OCI-LY1 (cell line): ENCODE results near the gene RFNG.

Experiments used
- CTCF ChIP-seq: fragments of 200-600 bp; sonication (generic), shearing (Covaris generic); IDR thresholded peaks from 2 replicates; pipeline ENCODE4 v1.5.1; 2017; ENCODE audit warnings: mild to moderate bottlenecking, antibody characterized with exemption, low read length, moderate library complexity, mixed read lengths
- EZH2 ChIP-seq: fragments of 200-600 bp; sonication (generic), shearing (Covaris generic); IDR thresholded peaks from 2 replicates; pipeline ENCODE4 v1.8.0; 2017; ENCODE audit warnings: borderline replicate concordance, mixed run types, mild to moderate bottlenecking, antibody characterized with exemption, low read length, moderate library complexity, mixed read lengths

- TF ChIP-seq CTCF (no peak), EZH2 (no peak)
These were observed 1.0 kb upstream of the RFNG start for GRCh38 chr17:82052638-82053059.
